GM21825 (cell line): ENCODE results near the gene PLA1A.
"Not testable (repeated sequence)": the region's sequence is repeated elsewhere in the genome, so short reads cannot be mapped to it uniquely, and the experiment has no call there.

Experiments used
- ATAC-seq: cut with Tn5 transposase; IDR thresholded peaks from one replicate; pipeline ENCODE4 v1.9.1; 2021; ENCODE audit warnings: mild to moderate bottlenecking, moderate library complexity; ENCODE audit not compliant: unreplicated experiment

The PLA1A gene

GRCh38 chr3:119597548-119598288 lies at the start of gene PLA1A:
PLA1A (plus strand) TSS chr3:119597885; CDS start chr3:119597914, 29 bp downstream.
- ATAC-seq, result peak; percentile 23

GRCh38 chr3:119548341-119548740 lies 49.3 kb upstream of the PLA1A start:
- no peak for ATAC-seq

GRCh38 chr3:119550192-119550910 lies 47.3 kb upstream of the PLA1A start:
- ATAC-seq, result peak; percentile 35

GRCh38 chr3:119551598-119551997 lies 46.1 kb upstream of the PLA1A start:
- no peak for ATAC-seq

GRCh38 chr3:119552928-119553327 lies 44.8 kb upstream of the PLA1A start:
- ATAC-seq, result not testable (repeated sequence)

- ATAC-seq, result no peak
These were observed 43.8 kb upstream of the PLA1A start for GRCh38 chr3:119553823-119554415.

- ATAC-seq, result no peak
These were observed 42.4 kb upstream of the PLA1A start for GRCh38 chr3:119555309-119555735.

GRCh38 chr3:119555929-119556328 lies 41.8 kb upstream of the PLA1A start:
- no peak for ATAC-seq

- ATAC-seq, result no peak
These were observed 40.4 kb upstream of the PLA1A start for GRCh38 chr3:119557192-119557876.

GRCh38 chr3:119557877-119558269 lies 39.8 kb upstream of the PLA1A start:
- no peak for ATAC-seq

GRCh38 chr3:119558626-119559317 lies 38.9 kb upstream of the PLA1A start:
- no peak for ATAC-seq

GRCh38 chr3:119559441-119559963 lies 38.2 kb upstream of the PLA1A start, which contains the start of gene CD80:
CD80 (minus strand) TSS chr3:119559614; CDS start chr3:119557728, 1,886 bp downstream.
- peak; percentile 56 for ATAC-seq

GRCh38 chr3:119560160-119560559 lies 37.5 kb upstream of the PLA1A start:
- ATAC-seq, result no peak

- ATAC-seq, result peak; percentile 73
These were observed 35.3 kb upstream of the PLA1A start for GRCh38 chr3:119562307-119562961.

GRCh38 chr3:119563334-119563733 lies 34.4 kb upstream of the PLA1A start:
- ATAC-seq, result not testable (repeated sequence)

GRCh38 chr3:119569156-119569555 lies 28.5 kb upstream of the PLA1A start:
- ATAC-seq, result no peak

- ATAC-seq, result peak; percentile 68
These were observed 27.5 kb upstream of the PLA1A start for GRCh38 chr3:119570229-119570628.

GRCh38 chr3:119571230-119571629 lies 26.5 kb upstream of the PLA1A start:
- no peak for ATAC-seq

- no peak for ATAC-seq
These were observed 26.0 kb upstream of the PLA1A start for GRCh38 chr3:119571688-119572087.

GRCh38 chr3:119575507-119575906 lies 22.2 kb upstream of the PLA1A start:
- ATAC-seq, result no peak
